Cerebellar nuclear complex (tissue), 1 donor: ENCODE measurements around the gene EDA.
"Not testable (repeated sequence)": the region's sequence is repeated elsewhere in the genome, so short reads cannot be mapped to it uniquely, and the experiment has no call there.

Source experiments
- DNase-seq, 2 experiments: peaks; one replicate each; lab custom pipeline; 2025; lab: John Stamatoyannopoulos, UW

Gene EDA

GRCh38 chrX:69746051-69746450 is 130.1 kb downstream of the EDA start:
- no peak for DNase-seq

- DNase-seq, result no peak
Observed at GRCh38 chrX:69748055-69748454, 132.1 kb downstream of the EDA start.

- DNase-seq, result no peak
Observed at GRCh38 chrX:69759921-69760625, 144.2 kb downstream of the EDA start.

GRCh38 chrX:69761633-69762032 is 145.7 kb downstream of the EDA start:
- DNase-seq, result no peak

- DNase-seq, result no peak
Observed at GRCh38 chrX:69762340-69762739, 146.4 kb downstream of the EDA start.

- no peak for DNase-seq
Observed at GRCh38 chrX:69793260-69793935, 177.5 kb downstream of the EDA start.

- DNase-seq, result no peak
Observed at GRCh38 chrX:69795702-69796101, 179.8 kb downstream of the EDA start.

GRCh38 chrX:69807400-69807799 is 191.5 kb downstream of the EDA start:
- no peak for DNase-seq

GRCh38 chrX:69808375-69808774 is 192.5 kb downstream of the EDA start:
- DNase-seq, result no peak

- DNase-seq, result no peak
Observed at GRCh38 chrX:69813677-69814076, 197.8 kb downstream of the EDA start.

- no peak for DNase-seq
Observed at GRCh38 chrX:69815063-69815462, 199.2 kb downstream of the EDA start.

GRCh38 chrX:69815519-69815918 is 199.6 kb downstream of the EDA start:
- no peak for DNase-seq

- no peak for DNase-seq
Observed at GRCh38 chrX:69844636-69845035, 228.7 kb downstream of the EDA start.

- DNase-seq, result not testable (repeated sequence)
Observed at GRCh38 chrX:69859999-69860398, 244.1 kb downstream of the EDA start.

- DNase-seq, result no peak
Observed at GRCh38 chrX:69876221-69876620, 260.3 kb downstream of the EDA start.

- no peak for DNase-seq
Observed at GRCh38 chrX:69884210-69884609, 268.3 kb downstream of the EDA start.

GRCh38 chrX:69896046-69896445 is 280.1 kb downstream of the EDA start:
- DNase-seq, result no peak

- no peak for DNase-seq
Observed at GRCh38 chrX:69900491-69900890, 284.6 kb downstream of the EDA start.

- no peak for DNase-seq
Observed at GRCh38 chrX:69906447-69906846, 290.5 kb downstream of the EDA start.

- DNase-seq, result no peak
Observed at GRCh38 chrX:69914781-69915180, 298.9 kb downstream of the EDA start.

- no peak for DNase-seq
Observed at GRCh38 chrX:69919749-69920148, 303.8 kb downstream of the EDA start.

- no peak for DNase-seq
Observed at GRCh38 chrX:69932323-69932722, 316.4 kb downstream of the EDA start.

- DNase-seq, result no peak
Observed at GRCh38 chrX:69948276-69948797, 332.4 kb downstream of the EDA start.

GRCh38 chrX:69951753-69952152 is 335.8 kb downstream of the EDA start:
- no peak for DNase-seq
